Liver (tissue), 9 donors: ENCODE measurements around the gene MED14. TPM values are rescaled to one million over a fixed set of nuclear protein-coding genes. Genes with fewer than 3 reads are reported as not detected.

Experiments used
- DNase-seq: peaks from one replicate; pipeline ENCODE4 v3.0.0-alpha.2; 2017; ENCODE audit warnings: low spot score
- H3K27ac ChIP-seq, 2 donors: one replicate each; pipeline ENCODE4 v1.7.0; 2013; ENCODE audit warnings: inconsistent platforms in 2 of 2, low read length in 2 of 2, control low read depth in 1 of 2, low read depth in 1 of 2, mild to moderate bottlenecking in 1 of 2
- H3K27me3 ChIP-seq, 4 donors: one replicate each; pipeline versions ENCODE4 v1.6.1 to v1.7.0; 2013; ENCODE audit warnings: low read length in 3 of 4, inconsistent platforms in 1 of 4, mild to moderate bottlenecking in 1 of 4, moderate library complexity in 1 of 4; ENCODE audit not compliant: control insufficient read depth in 4 of 4, insufficient read depth in 4 of 4
- H3K36me3 ChIP-seq, 4 donors: one replicate each; pipeline versions ENCODE4 v1.6.1 to v1.7.0; 2013; ENCODE audit warnings: low read length in 3 of 4, mild to moderate bottlenecking in 3 of 4, low read depth in 1 of 4, moderate library complexity in 1 of 4; ENCODE audit not compliant: control insufficient read depth in 4 of 4, insufficient read depth in 3 of 4
- H3K4me1 ChIP-seq, 4 donors: one replicate each; pipeline versions ENCODE4 v1.6.1 to v1.7.0; 2013; ENCODE audit warnings: low read length in 3 of 4, mild to moderate bottlenecking in 3 of 4, moderate library complexity in 1 of 4; ENCODE audit not compliant: control insufficient read depth in 4 of 4, insufficient read depth in 4 of 4
- H3K4me3 ChIP-seq, 3 donors: one replicate each; pipeline versions ENCODE4 v1.6.1 to v1.7.0; 2013; ENCODE audit warnings: low read length in 3 of 3, control low read depth in 1 of 3, low read depth in 1 of 3, mild to moderate bottlenecking in 1 of 3
- H3K9ac ChIP-seq, 2 donors: one replicate each; pipeline ENCODE4 v1.7.0; 2013; ENCODE audit warnings: low read length in 2 of 2, mild to moderate bottlenecking in 2 of 2, moderate library complexity in 2 of 2, control low read depth in 1 of 2, low read depth in 1 of 2
- H3K9me3 ChIP-seq, 4 donors: one replicate each; pipeline versions ENCODE4 v1.6.1 to v1.7.0; 2013; ENCODE audit warnings: low read length in 3 of 4; ENCODE audit not compliant: control insufficient read depth in 4 of 4
- FOXA1 ChIP-seq: IDR thresholded peaks from 2 replicates; pipeline ENCODE4 v1.6.1; 2016; ENCODE audit warnings: antibody characterized with exemption
- FOXA2 ChIP-seq: IDR thresholded peaks from 2 replicates; pipeline ENCODE4 v1.6.1; 2016; ENCODE audit warnings: antibody characterized with exemption
- GABPA ChIP-seq, 2 donors: IDR thresholded peaks in 1 of 2; conservative IDR thresholded peaks in 1 of 2; 2 replicates each; pipeline ENCODE4 v1.6.1; 2016; ENCODE audit warnings: antibody characterized with exemption in 2 of 2, mild to moderate bottlenecking in 1 of 2, moderate library complexity in 1 of 2
- HNF4A ChIP-seq, 2 donors: conservative IDR thresholded peaks; 2 replicates each; pipeline ENCODE4 v1.6.1; 2016; ENCODE audit warnings: antibody characterized with exemption in 2 of 2, mild to moderate bottlenecking in 2 of 2
- HNF4G ChIP-seq: IDR thresholded peaks from 2 replicates; pipeline ENCODE4 v1.6.1; 2016; ENCODE audit warnings: antibody characterized with exemption
- JUND ChIP-seq, 2 donors: IDR thresholded peaks; 2 replicates each; pipeline ENCODE4 v1.6.1; 2016; ENCODE audit warnings: antibody characterized with exemption in 2 of 2
- NR2F2 ChIP-seq: IDR thresholded peaks from 2 replicates; pipeline ENCODE4 v1.6.1; 2016; ENCODE audit warnings: antibody characterized with exemption
- RAD21 ChIP-seq, 2 donors: IDR thresholded peaks; 2 replicates each; pipeline ENCODE4 v1.6.1; 2016; ENCODE audit warnings: antibody characterized with exemption in 2 of 2, mild to moderate bottlenecking in 2 of 2
- RXRA ChIP-seq, 2 donors: IDR thresholded peaks; 2 replicates each; pipeline ENCODE4 v1.6.1; 2017 to 2018; ENCODE audit warnings: antibody characterized with exemption in 2 of 2, mild to moderate bottlenecking in 1 of 2
- SP1 ChIP-seq: IDR thresholded peaks from 2 replicates; pipeline ENCODE4 v1.6.1; 2018; ENCODE audit warnings: antibody characterized with exemption, mild to moderate bottlenecking
- YY1 ChIP-seq: IDR thresholded peaks from 2 replicates; pipeline ENCODE4 v1.6.1; 2016; ENCODE audit warnings: antibody characterized with exemption, mild to moderate bottlenecking
- WGBS: extraction: QIAGEN DNeasy Blood & Tissue Kit; methylation state at CpG from one replicate; pipeline ENCODE4 v1.1.7; 2013; 5-methylcytosine and 5-hydroxymethylcytosine counted together
- polyA plus RNA-seq, 2 donors: library from polyadenylated mRNA; stranded (reverse) in 1 of 2; unstranded in 1 of 2; fragments of 200-250 nt in 1 of 2; fragments of >200 nt in 1 of 2; fragmentation: Nextera tagmentation in 1 of 2; extraction: Ambion mirVana in 1 of 2; gene quantifications; one replicate each; pipeline versions ENCODE4 v1.2.1 to v1.2.3, GENCODE V29; 2013 to 2015
- total RNA-seq, 2 donors: library from RNA; depleted of rRNA; stranded (reverse); fragments of >200 nt; gene quantifications; one replicate each; pipeline ENCODE4 v1.2.3, GENCODE V29; 2014
- TF ChIP-seq, protein P1 (sequence below): IDR thresholded peaks from 2 replicates; pipeline ENCODE4 v1.6.1; 2016; ENCODE audit warnings: antibody characterized with exemption
- TF ChIP-seq, protein P2 (sequence below): IDR thresholded peaks from 2 replicates; pipeline ENCODE4 v1.6.1; 2016; ENCODE audit warnings: antibody characterized with exemption
- TF ChIP-seq, protein P3 (sequence below): IDR thresholded peaks from 2 replicates; pipeline ENCODE4 v1.6.1; 2016; ENCODE audit warnings: antibody characterized with exemption
- TF ChIP-seq, protein P4 (sequence below): IDR thresholded peaks from 2 replicates; pipeline ENCODE4 v1.6.1; 2016; ENCODE audit warnings: antibody characterized with exemption, mild to moderate bottlenecking
- TF ChIP-seq, protein P5 (sequence below): fragments of 150-350 bp; IDR thresholded peaks from 2 replicates; pipeline ENCODE4 v1.5.1; 2017; ENCODE audit warnings: improper control_type of control experiment, low read depth, low read length; ENCODE audit not compliant: missing input control
- donor health status: healthy.
- donor health status: healthy.
- donor health status: healthy.
- donor health status: healthy.
- donor health status: healthy.

Gene MED14
- total and polyA plus RNA-seq, 4 donors: 5.5 to 20.1 (median 7.0) TPM

DNA sequence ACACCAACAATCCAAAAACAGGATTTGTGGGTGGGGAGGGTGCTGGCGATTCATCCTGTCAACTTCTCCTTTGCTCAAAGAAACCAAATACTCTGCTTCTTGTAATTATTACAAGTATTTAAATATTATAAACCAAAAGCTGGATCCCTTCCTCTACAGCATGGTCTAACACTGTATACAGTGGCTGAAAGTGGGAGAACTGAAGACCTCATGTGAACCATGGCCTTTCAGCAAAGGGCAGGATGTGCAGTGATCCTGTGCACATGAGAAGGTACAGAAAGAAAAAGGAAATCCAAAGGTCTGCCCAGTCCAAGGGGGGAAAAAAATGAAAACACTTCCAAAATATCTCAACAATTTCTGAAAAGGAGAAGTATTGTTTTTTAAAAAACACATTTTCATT is 82.7 kb downstream of the MED14 start:
- WGBS: 93% methylated on average over 1 of the region's 1 CpG
- Histone ChIP-seq H3K9ac (no peak overlapping the region), H3K27ac (no peak overlapping the region), H3K27me3 (no peaks in the 10 kb centered on the region), H3K36me3 (peaks cover 1 to 15% (median 10%) of the 10 kb centered on the region in 4 donors), H3K9me3 (no peaks in the 10 kb centered on the region), H3K4me1 (peaks cover 0 to 9% (median 4%) of the 10 kb centered on the region in 4 donors), H3K4me3 (no peak overlapping the region)
- no peak for DNase-seq
- TF ChIP-seq, protein P1, sequence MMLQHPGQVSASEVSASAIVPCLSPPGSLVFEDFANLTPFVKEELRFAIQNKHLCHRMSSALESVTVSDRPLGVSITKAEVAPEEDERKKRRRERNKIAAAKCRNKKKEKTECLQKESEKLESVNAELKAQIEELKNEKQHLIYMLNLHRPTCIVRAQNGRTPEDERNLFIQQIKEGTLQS: no peak
- TF ChIP-seq YY1 (no peak), GABPA (IDR thresholded peaks at IDR 0.05 in 1 of 2, conservative IDR thresholded peaks at IDR 0.05 in 1 of 2) (no peak), HNF4G (no peak), NR2F2 (no peak), RXRA (IDR thresholded peaks at IDR 0.05) (no peak), FOXA1 (no peak), HNF4A (conservative IDR thresholded peaks at IDR 0.05) (no peak), JUND (IDR thresholded peaks at IDR 0.05) (no peak)
- TF ChIP-seq, protein P2, sequence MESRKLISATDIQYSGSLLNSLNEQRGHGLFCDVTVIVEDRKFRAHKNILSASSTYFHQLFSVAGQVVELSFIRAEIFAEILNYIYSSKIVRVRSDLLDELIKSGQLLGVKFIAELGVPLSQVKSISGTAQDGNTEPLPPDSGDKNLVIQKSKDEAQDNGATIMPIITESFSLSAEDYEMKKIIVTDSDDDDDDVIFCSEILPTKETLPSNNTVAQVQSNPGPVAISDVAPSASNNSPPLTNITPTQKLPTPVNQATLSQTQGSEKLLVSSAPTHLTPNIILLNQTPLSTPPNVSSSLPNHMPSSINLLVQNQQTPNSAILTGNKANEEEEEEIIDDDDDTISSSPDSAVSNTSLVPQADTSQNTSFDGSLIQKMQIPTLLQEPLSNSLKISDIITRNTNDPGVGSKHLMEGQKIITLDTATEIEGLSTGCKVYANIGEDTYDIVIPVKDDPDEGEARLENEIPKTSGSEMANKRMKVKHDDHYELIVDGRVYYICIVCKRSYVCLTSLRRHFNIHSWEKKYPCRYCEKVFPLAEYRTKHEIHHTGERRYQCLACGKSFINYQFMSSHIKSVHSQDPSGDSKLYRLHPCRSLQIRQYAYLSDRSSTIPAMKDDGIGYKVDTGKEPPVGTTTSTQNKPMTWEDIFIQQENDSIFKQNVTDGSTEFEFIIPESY: no peak
- TF ChIP-seq, protein P3, sequence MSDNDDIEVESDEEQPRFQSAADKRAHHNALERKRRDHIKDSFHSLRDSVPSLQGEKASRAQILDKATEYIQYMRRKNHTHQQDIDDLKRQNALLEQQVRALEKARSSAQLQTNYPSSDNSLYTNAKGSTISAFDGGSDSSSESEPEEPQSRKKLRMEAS: no peak

DNA sequence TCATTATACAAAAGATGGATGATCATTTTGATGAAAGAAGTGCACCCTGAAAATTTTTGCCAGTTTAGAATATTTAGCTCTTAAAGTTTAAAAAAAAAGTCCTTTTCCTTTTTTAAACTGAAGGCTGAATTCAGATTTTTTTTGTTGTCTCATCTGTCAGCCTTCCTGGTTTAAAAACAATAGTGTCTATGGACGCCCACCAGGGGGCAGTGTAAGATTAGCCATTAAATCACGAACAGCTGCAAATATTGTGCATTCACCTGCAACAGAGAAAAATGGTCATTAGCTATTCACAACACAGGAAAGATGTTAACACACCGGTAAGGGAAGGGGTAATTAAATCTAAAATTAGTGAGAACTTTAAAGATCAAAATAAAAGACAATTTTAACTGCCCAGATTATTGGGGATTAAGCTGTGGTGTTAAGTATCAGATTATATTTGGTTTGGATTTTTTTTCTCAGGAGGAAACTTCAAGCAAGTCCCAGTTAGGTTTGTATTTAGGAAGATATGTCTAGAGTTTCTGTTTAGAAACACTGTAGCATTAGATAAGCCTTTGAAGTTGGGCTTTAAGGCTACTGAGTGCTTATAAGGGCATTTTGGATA is 83.6 kb downstream of the MED14 start:
- 0% methylated on average over 3 of the region's 3 CpGs for WGBS

More for the DNA sequence above, 83.6 kb downstream of the MED14 start:
- peak; percentile 76 for DNase-seq
- Histone ChIP-seq H3K9me3 (no peaks in the 10 kb centered on the region), H3K27me3 (no peaks in the 10 kb centered on the region), H3K4me1 (peaks cover 0 to 17% (median 6%) of the 10 kb centered on the region in 4 donors), H3K27ac (no peak overlapping the region), H3K4me3 (no peak overlapping the region), H3K9ac (no peak overlapping the region), H3K36me3 (peaks cover 1 to 8% (median 5%) of the 10 kb centered on the region in 4 donors)
- TF ChIP-seq, protein P4, sequence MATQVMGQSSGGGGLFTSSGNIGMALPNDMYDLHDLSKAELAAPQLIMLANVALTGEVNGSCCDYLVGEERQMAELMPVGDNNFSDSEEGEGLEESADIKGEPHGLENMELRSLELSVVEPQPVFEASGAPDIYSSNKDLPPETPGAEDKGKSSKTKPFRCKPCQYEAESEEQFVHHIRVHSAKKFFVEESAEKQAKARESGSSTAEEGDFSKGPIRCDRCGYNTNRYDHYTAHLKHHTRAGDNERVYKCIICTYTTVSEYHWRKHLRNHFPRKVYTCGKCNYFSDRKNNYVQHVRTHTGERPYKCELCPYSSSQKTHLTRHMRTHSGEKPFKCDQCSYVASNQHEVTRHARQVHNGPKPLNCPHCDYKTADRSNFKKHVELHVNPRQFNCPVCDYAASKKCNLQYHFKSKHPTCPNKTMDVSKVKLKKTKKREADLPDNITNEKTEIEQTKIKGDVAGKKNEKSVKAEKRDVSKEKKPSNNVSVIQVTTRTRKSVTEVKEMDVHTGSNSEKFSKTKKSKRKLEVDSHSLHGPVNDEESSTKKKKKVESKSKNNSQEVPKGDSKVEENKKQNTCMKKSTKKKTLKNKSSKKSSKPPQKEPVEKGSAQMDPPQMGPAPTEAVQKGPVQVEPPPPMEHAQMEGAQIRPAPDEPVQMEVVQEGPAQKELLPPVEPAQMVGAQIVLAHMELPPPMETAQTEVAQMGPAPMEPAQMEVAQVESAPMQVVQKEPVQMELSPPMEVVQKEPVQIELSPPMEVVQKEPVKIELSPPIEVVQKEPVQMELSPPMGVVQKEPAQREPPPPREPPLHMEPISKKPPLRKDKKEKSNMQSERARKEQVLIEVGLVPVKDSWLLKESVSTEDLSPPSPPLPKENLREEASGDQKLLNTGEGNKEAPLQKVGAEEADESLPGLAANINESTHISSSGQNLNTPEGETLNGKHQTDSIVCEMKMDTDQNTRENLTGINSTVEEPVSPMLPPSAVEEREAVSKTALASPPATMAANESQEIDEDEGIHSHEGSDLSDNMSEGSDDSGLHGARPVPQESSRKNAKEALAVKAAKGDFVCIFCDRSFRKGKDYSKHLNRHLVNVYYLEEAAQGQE: no peak
- TF ChIP-seq JUND (IDR thresholded peaks at IDR 0.05): no peak
- no peak for TF ChIP-seq SP1
- TF ChIP-seq HNF4G: no peak
- no peak for TF ChIP-seq HNF4A (conservative IDR thresholded peaks at IDR 0.05)
- no peak for TF ChIP-seq FOXA2
- TF ChIP-seq, protein P2: no peak
- TF ChIP-seq, protein P1: no peak
- TF ChIP-seq, protein P5, sequence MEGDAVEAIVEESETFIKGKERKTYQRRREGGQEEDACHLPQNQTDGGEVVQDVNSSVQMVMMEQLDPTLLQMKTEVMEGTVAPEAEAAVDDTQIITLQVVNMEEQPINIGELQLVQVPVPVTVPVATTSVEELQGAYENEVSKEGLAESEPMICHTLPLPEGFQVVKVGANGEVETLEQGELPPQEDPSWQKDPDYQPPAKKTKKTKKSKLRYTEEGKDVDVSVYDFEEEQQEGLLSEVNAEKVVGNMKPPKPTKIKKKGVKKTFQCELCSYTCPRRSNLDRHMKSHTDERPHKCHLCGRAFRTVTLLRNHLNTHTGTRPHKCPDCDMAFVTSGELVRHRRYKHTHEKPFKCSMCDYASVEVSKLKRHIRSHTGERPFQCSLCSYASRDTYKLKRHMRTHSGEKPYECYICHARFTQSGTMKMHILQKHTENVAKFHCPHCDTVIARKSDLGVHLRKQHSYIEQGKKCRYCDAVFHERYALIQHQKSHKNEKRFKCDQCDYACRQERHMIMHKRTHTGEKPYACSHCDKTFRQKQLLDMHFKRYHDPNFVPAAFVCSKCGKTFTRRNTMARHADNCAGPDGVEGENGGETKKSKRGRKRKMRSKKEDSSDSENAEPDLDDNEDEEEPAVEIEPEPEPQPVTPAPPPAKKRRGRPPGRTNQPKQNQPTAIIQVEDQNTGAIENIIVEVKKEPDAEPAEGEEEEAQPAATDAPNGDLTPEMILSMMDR: peak; percentile 70
- TF ChIP-seq RAD21 (IDR thresholded peaks at IDR 0.05): peak; percentile 88 to 96
- no peak for TF ChIP-seq RXRA (IDR thresholded peaks at IDR 0.05)
